ENCODE measurements around the gene EHD4.
A peak's percentile ranks its signal among the peaks of the same experiment; 100 is the strongest.

Gene EHD4

DNA sequence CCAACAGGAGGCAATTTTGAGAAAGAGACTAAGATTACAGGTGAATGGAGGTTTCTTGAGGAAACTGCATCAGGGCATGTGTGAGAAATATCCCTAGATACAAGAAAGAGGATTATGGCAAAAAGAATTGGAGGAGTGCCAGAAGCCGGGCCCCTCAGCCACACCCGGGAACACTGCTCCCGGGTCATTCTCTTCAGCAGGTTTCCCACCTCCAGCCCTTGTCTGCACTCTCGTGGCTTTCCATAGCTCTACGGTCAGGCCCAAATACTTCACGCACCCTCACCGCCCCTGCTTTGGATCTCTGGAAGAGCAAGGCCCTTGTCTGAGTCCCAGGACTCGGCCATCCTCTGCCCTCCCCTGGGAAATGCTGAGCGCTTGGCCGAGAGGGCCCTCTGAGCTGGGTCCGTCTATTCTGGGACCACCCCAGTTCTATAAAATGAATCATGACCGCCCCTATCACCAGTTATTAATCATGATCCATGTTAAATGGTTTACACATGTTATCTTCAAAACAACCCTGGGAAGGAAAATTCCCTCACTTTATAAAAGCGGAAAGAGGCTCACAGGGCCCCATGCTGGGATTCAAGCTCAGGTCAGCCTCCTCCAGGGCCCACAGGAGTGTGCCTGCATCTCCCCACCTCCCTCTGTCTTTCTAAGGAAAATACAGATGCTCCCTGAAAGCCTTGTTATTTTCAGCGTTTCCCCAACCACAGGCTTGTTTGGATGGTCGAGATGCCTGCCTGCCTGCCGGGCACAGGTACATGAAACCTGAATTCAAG lies 39.7 kb downstream of the EHD4 start:
- no peak overlapping the region for H3K27ac ChIP-seq (ENCODE audit: low read depth, low read length)
- H3K4me1 ChIP-seq (ENCODE audit: control insufficient read depth, insufficient read depth, low read length), result peaks cover 10% of the 10 kb centered on the region
- no peak overlapping the region for H3K4me3 ChIP-seq (ENCODE audit: low read length)
- no peak overlapping the region for H3K9ac ChIP-seq (ENCODE audit: low read length)
- H3K27me3 ChIP-seq (ENCODE audit: control insufficient read depth, insufficient read depth, low read length), result no peaks in the 10 kb centered on the region
- H3K36me3 ChIP-seq (ENCODE audit: control insufficient read depth, insufficient read depth, low read length), result no peaks in the 10 kb centered on the region

- Histone ChIP-seq H3K27me3 (ENCODE audit: control insufficient read depth, insufficient read depth, low read length) (no peaks in the 10 kb centered on the region), H3K9ac (ENCODE audit: low read length) (no peak overlapping the region), H3K4me1 (ENCODE audit: control insufficient read depth, insufficient read depth, low read length) (peaks cover 10% of the 10 kb centered on the region), H3K4me3 (ENCODE audit: low read length) (no peak overlapping the region), H3K36me3 (ENCODE audit: control insufficient read depth, insufficient read depth, low read length) (no peaks in the 10 kb centered on the region), H3K27ac (ENCODE audit: low read depth, low read length) (no peak overlapping the region)
Measured at GRCh38 chr15:41932101-41932500, 40.3 kb downstream of the EHD4 start.

GRCh38 chr15:41930867-41931222 lies 41.5 kb downstream of the EHD4 start:
- no peak overlapping the region for H3K9ac ChIP-seq (ENCODE audit: low read length)
- H3K27ac ChIP-seq (ENCODE audit: low read depth, low read length), result peak overlapping the region; percentile 44
- no peak overlapping the region for H3K4me3 ChIP-seq (ENCODE audit: low read length)
- no peaks in the 10 kb centered on the region for H3K27me3 ChIP-seq (ENCODE audit: control insufficient read depth, insufficient read depth, low read length)
- peaks cover 10% of the 10 kb centered on the region for H3K4me1 ChIP-seq (ENCODE audit: control insufficient read depth, insufficient read depth, low read length)
- no peaks in the 10 kb centered on the region for H3K36me3 ChIP-seq (ENCODE audit: control insufficient read depth, insufficient read depth, low read length)

GRCh38 chr15:41930221-41930866 lies 42.0 kb downstream of the EHD4 start:
- Histone ChIP-seq H3K4me1 (ENCODE audit: control insufficient read depth, insufficient read depth, low read length) (peaks cover 10% of the 10 kb centered on the region), H3K27ac (ENCODE audit: low read depth, low read length) (peak overlapping the region; percentile 48), H3K9ac (ENCODE audit: low read length) (no peak overlapping the region)

DNA sequence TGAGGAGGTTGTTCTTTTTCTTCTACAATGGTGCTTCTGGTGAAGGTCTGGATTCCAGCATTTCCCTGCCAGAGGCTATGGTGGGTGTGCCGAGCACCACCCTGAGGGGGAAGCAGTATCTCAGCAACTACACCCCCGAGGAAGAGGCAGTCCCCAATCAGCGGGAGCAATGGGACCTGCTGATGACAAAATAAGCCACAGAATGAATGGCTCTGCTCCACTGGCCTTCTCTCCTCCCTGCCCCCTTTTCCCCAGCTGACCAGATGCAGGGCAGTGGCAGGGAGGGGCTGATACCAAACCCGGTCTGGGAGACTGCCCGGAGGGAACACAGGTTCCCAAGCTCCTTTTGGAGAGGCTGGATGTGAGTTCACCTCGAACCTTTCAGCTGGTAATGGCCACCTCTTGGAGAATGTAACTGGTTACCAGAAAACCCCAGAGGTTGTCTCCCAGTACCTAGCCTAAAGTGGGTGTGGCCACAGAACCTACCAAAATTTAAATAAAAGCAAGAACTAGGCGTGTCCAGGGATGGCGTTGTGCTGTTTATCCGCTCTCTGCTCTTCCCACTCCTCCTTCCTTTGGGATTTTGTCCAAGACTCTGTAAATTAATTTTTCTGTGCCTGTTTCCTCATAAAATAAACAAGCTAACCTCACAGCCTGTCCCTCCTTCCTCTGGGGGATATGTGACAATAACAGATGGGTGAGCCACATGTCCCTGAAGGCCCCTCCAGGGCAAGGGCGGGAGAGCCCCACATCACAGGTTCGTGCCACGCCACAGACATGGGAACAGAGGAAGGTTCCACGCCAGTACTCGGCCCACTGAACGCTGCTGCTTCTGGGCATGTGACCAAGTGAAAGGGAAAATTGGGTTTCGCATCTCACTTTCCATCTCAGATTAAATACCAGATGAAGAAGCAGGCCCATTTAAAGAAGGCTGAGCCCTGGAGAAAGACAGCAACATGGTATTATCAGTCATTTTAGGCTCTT lies 43.4 kb downstream of the EHD4 start:
- Histone ChIP-seq H3K9ac (ENCODE audit: low read length) (no peak overlapping the region), H3K4me3 (ENCODE audit: low read length) (no peak overlapping the region), H3K36me3 (ENCODE audit: control insufficient read depth, insufficient read depth, low read length) (no peaks in the 10 kb centered on the region), H3K27ac (ENCODE audit: low read depth, low read length) (peak overlapping the region; percentile 48), H3K27me3 (ENCODE audit: control insufficient read depth, insufficient read depth, low read length) (no peaks in the 10 kb centered on the region), H3K4me1 (ENCODE audit: control insufficient read depth, insufficient read depth, low read length) (peaks cover 10% of the 10 kb centered on the region)

More at GRCh38 chr15:41930221-41930866, 42.0 kb downstream of the EHD4 start:
- H3K4me3 ChIP-seq (ENCODE audit: low read length), result no peak overlapping the region
- no peaks in the 10 kb centered on the region for H3K36me3 ChIP-seq (ENCODE audit: control insufficient read depth, insufficient read depth, low read length)
- no peaks in the 10 kb centered on the region for H3K27me3 ChIP-seq (ENCODE audit: control insufficient read depth, insufficient read depth, low read length)

- H3K4me1 ChIP-seq (ENCODE audit: control insufficient read depth, insufficient read depth, low read length), result peaks cover 10% of the 10 kb centered on the region
- no peaks in the 10 kb centered on the region for H3K27me3 ChIP-seq (ENCODE audit: control insufficient read depth, insufficient read depth, low read length)
- no peak overlapping the region for H3K4me3 ChIP-seq (ENCODE audit: low read length)
- H3K27ac ChIP-seq (ENCODE audit: low read depth, low read length), result no peak overlapping the region
- H3K36me3 ChIP-seq (ENCODE audit: control insufficient read depth, insufficient read depth, low read length), result no peaks in the 10 kb centered on the region
- H3K9ac ChIP-seq (ENCODE audit: low read length), result no peak overlapping the region
Measured at GRCh38 chr15:41928100-41928499, 44.3 kb downstream of the EHD4 start.

DNA sequence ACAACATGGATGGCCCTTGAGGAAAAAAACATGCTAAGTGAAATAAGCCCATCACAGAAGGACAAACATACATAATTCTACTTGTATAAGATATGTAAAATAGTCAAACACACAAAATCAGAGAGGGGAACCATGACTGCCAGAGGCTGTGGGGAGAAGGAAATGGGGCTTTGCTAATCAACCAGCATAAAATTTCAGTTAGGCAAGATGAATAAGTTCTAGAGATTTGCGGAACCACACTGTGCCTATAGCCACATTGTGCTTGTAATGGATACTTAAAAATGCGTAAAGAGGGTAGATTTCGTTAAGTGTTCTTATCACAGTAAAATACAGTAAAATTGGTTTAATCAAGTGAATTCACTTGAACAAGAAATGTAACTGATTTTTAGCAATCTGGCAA lies 44.8 kb downstream of the EHD4 start:
- H3K27ac ChIP-seq (ENCODE audit: low read depth, low read length), result peak overlapping the region; percentile 12
- no peaks in the 10 kb centered on the region for H3K27me3 ChIP-seq (ENCODE audit: control insufficient read depth, insufficient read depth, low read length)
- H3K4me1 ChIP-seq (ENCODE audit: control insufficient read depth, insufficient read depth, low read length), result peaks cover 10% of the 10 kb centered on the region
- no peaks in the 10 kb centered on the region for H3K36me3 ChIP-seq (ENCODE audit: control insufficient read depth, insufficient read depth, low read length)
- no peak overlapping the region for H3K9ac ChIP-seq (ENCODE audit: low read length)
- H3K4me3 ChIP-seq (ENCODE audit: low read length), result no peak overlapping the region

DNA sequence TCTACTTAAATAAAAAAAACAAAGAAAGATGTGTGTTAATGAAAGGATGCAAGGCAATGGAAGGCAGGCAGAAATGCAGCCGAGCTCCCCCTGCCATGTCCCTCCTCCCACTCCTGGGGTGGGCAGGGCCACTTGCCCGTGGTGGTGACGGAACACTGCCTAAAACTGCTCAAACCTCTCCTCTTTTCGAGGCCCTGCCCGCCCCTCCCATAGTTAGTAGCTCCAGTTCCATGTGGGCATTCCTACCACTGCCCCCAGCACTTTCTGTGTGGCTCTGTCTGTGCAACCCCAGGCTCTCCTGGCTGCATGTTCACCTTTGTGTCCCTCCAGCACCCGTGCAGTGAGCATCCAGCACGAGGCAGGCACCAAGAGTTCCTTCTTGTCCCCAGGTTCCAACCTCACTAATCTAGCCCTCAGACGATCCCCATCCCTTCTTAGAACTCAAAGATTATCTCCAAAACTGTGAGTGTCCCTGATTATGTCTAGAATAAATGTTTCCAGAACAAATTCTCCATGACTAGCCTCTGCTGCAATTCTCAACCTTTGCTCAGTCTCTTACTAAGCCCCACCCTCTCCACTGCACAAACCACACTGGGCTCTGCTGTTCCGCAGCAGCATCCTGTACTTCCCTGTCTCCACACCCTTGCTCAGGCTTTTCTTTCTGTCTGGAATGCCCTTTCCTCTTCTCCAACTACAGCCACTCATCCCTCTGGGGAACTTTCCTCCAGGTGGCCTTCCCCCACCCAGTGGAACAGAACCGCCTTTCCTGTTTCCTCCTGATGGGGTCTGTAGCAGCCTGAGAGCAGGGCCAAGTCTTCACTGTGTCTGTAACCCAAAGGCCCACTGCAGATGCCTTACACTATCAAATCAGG lies 45.9 kb downstream of the EHD4 start:
- Histone ChIP-seq H3K9ac (ENCODE audit: low read length) (no peak overlapping the region), H3K36me3 (ENCODE audit: control insufficient read depth, insufficient read depth, low read length) (no peaks in the 10 kb centered on the region), H3K27me3 (ENCODE audit: control insufficient read depth, insufficient read depth, low read length) (no peaks in the 10 kb centered on the region), H3K4me1 (ENCODE audit: control insufficient read depth, insufficient read depth, low read length) (peaks cover 10% of the 10 kb centered on the region), H3K4me3 (ENCODE audit: low read length) (no peak overlapping the region), H3K27ac (ENCODE audit: low read depth, low read length) (no peak overlapping the region)

- Histone ChIP-seq H3K4me1 (ENCODE audit: control insufficient read depth, insufficient read depth, low read length) (peaks cover 8% of the 10 kb centered on the region), H3K4me3 (ENCODE audit: low read length) (no peak overlapping the region), H3K27ac (ENCODE audit: low read depth, low read length) (no peak overlapping the region), H3K27me3 (ENCODE audit: control insufficient read depth, insufficient read depth, low read length) (no peaks in the 10 kb centered on the region), H3K9ac (ENCODE audit: low read length) (no peak overlapping the region), H3K36me3 (ENCODE audit: control insufficient read depth, insufficient read depth, low read length) (no peaks in the 10 kb centered on the region)
Measured at GRCh38 chr15:41925086-41925608, 47.2 kb downstream of the EHD4 start.

DNA sequence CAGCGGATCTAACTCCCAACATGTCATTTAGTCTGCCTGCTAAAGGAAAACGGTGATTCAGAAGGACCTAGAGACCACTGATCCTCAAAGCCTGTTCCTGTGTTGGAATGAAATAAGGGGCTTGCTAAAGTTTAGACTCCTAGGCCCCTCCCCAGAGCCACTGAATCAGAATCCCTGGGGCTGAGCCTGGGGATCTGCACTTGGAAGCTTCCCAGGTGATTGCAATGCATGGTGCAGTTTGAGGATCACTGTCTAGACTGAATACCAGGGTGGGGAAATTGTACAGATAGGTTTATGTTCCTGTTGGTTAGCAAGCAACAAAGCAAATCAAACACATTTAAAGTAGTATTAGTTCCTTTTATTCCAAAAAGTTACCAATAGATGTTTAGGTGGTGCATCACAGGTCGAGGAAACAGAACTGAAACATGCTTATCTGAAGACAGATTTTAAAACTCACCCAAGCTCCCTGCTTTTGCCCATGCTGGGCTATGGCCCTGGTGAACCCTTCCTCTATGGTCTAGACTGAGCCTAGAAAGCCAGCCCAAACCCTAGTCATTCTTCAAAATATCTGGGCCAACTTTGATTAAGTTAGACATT lies 48.9 kb downstream of the EHD4 start:
- Histone ChIP-seq H3K27ac (ENCODE audit: low read depth, low read length) (no peak overlapping the region), H3K4me1 (ENCODE audit: control insufficient read depth, insufficient read depth, low read length) (peaks cover 6% of the 10 kb centered on the region), H3K27me3 (ENCODE audit: control insufficient read depth, insufficient read depth, low read length) (no peaks in the 10 kb centered on the region), H3K9ac (ENCODE audit: low read length) (no peak overlapping the region), H3K4me3 (ENCODE audit: low read length) (no peak overlapping the region), H3K36me3 (ENCODE audit: control insufficient read depth, insufficient read depth, low read length) (no peaks in the 10 kb centered on the region)

- no peak overlapping the region for H3K4me3 ChIP-seq (ENCODE audit: low read length)
- no peaks in the 10 kb centered on the region for H3K27me3 ChIP-seq (ENCODE audit: control insufficient read depth, insufficient read depth, low read length)
- H3K27ac ChIP-seq (ENCODE audit: low read depth, low read length), result no peak overlapping the region
- H3K36me3 ChIP-seq (ENCODE audit: control insufficient read depth, insufficient read depth, low read length), result no peaks in the 10 kb centered on the region
- H3K4me1 ChIP-seq (ENCODE audit: control insufficient read depth, insufficient read depth, low read length), result peaks cover 2% of the 10 kb centered on the region
- H3K9ac ChIP-seq (ENCODE audit: low read length), result no peak overlapping the region
Measured at GRCh38 chr15:41922353-41922752, 50.0 kb downstream of the EHD4 start.

Data from rectal smooth muscle tissue (tissue), 1 donor.